DMS79 treated with DMSO at 0.1 percent for 48 hours (cell line): ENCODE data around the gene LAMB4.

Experiments
- DNase-seq: peaks from one replicate; lab custom pipeline; 2025; lab: John Stamatoyannopoulos, UW

Gene LAMB4

GRCh38 chr7:108079648-108080591 is 50.2 kb downstream of the LAMB4 start:
- no peak for DNase-seq

DNA sequence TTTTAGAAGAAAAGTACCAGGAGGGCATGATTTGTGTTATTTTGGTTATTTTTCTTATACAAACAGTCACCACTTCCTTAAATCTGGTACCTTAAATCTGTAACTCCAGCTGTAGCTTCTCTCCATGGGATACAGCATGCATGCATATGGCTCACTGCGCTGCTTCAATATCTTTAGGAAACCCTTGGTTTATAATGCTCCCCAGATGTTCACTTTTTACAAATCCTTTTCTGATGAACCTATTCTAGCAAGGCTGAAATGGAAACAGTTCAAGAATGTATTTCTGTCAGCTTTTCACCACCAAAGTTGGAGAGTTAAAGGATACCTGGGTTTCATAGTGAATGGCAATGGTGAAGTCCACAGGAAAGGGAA is 50.9 kb downstream of the LAMB4 start:
- DNase-seq: no peak

- DNase-seq: no peak
These were observed 51.5 kb downstream of the LAMB4 start for GRCh38 chr7:108078691-108079090.

DNA sequence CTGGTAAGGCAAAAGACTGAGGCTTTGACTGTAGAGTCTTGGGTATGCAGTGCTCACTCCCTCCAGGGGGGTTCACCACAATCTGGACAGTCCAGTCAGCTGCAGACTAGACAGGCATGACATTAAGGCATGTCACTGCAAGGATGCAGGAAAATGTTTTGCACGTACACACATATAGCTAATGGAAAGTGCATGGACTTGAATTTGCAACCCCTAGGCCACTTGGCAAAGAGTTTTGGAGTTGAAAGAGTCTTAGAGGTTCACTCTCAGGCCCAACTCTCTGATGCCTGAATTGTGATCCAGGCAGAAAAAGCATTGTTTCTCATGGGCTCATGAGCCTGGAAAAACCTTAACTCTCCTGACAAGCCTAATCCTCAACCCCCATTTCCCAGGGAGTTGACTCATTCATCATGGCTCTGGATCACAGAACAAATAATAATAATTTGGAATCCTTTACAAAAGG is 51.9 kb downstream of the LAMB4 start:
- DNase-seq: no peak

DNA sequence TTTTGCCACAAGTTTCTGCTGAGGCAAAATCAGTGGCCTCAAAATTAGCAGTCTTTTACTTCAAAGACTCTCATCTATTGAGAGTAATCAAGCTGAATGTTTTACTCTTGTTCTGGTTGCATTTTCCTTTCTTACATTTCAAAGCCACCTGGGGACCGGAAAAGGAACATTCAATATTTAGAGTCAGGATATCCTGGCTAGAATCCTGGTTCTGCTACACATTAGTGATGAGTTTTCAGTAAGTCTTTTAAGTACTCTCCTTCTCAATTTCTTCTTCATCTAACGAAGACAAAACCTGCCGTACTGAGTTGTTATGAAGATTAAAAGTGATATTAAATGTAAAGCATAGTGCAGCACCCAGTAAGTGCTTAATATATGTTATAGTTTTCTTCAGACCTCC is 52.5 kb downstream of the LAMB4 start:
- DNase-seq: no peak

DNA sequence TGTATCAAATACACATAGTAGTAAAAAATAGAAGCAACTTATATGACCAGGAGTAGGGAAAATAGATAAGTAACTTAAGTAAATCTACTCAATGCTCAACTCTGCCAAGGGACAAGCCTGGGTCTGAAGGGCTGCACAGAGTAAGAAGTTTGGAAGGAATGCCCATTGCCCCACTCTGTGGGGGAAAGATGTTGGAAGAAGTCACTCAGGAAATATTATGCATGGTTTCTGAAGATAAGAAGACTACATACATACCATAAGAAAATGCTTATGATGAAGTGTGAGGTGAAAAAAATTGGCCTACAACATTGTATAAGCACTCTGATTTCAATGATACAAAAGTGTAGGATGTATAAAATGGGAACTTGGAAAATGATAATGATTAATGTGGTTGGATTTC is 54.0 kb downstream of the LAMB4 start:
- no peak for DNase-seq

DNA sequence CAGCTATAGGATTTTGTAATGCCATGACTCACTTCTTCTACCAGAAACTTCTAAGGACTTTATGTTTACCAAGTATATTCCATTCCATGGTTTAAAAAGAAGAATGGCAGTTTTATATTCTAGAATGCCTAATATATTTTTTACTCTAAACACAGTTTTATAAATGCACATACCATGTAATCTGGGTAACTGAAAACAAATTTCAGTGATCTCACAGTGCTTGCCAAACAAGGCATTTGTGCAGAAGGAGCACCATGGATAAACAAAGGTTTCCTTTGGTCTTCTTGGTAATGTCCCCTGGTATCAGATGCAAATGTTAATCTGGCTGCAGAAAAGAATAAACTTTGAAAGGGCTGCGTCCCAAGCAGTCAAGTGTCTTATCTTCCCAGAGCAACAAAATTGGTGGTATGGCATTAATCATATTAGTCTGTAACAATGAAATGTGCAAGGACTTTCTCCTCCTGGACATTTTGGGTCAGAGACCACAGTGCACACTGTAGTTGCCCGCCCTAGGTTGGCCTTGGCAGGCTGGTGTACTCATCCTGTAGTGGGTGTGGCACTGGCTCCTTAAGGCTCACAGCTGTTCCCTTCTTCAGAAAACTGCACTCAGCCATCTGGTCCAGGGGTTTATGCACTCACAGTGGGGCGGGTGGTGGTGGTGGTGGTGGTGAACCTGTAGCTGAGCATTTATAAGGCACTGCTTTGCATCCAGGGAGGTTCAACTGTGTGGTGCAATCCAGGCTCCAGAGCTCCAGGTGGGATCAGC is 56.7 kb downstream of the LAMB4 start:
- no peak for DNase-seq

- no peak for DNase-seq
These were observed 57.4 kb downstream of the LAMB4 start for GRCh38 chr7:108072739-108073138.

- DNase-seq: no peak
These were observed 58.0 kb downstream of the LAMB4 start for GRCh38 chr7:108072116-108072515.

GRCh38 chr7:108071551-108071950 is 58.6 kb downstream of the LAMB4 start:
- DNase-seq: no peak

DNA sequence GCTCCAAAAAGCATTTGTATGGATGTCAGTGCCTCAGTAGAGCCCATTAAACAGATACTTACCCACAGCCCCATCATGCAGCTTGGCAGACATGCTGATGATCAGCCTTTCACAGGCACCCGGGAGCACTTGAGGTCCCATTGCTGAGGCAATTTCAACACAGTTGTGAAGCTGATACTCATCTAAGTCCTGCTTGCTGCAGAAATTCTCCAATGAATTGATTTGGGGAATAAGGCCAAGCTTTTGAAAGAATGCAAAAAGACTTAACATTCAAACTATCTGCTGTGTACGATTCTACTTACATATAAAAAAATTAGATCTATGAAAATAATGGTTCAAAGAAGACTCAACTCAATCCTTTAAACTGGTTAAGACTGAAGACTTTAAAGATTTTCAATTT is 60.5 kb downstream of the LAMB4 start:
- no peak for DNase-seq

GRCh38 chr7:108067844-108068243 is 62.3 kb downstream of the LAMB4 start:
- peak; percentile 68 for DNase-seq

GRCh38 chr7:108066486-108066885 is 63.7 kb downstream of the LAMB4 start:
- no peak for DNase-seq

DNA sequence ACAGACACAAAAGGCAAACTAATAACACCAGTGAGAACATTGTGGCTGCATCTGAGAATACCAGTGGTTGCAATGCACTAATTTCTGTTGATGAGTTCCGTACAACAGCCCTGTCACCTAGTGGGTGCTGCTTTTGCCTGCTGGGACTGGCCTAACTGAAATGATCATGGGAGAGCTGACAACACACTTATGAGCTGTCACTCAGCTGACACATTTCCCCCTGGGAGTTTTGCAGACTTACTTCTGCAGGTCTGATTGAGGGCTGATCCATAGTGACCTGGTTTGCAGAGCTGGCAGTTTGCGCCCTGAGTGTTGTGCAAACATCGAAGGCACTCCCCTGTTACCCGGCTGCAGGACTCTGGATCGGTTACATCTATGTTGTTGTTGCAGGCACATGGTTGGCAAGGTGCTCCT is 66.6 kb downstream of the LAMB4 start:
- no peak for DNase-seq

DNA sequence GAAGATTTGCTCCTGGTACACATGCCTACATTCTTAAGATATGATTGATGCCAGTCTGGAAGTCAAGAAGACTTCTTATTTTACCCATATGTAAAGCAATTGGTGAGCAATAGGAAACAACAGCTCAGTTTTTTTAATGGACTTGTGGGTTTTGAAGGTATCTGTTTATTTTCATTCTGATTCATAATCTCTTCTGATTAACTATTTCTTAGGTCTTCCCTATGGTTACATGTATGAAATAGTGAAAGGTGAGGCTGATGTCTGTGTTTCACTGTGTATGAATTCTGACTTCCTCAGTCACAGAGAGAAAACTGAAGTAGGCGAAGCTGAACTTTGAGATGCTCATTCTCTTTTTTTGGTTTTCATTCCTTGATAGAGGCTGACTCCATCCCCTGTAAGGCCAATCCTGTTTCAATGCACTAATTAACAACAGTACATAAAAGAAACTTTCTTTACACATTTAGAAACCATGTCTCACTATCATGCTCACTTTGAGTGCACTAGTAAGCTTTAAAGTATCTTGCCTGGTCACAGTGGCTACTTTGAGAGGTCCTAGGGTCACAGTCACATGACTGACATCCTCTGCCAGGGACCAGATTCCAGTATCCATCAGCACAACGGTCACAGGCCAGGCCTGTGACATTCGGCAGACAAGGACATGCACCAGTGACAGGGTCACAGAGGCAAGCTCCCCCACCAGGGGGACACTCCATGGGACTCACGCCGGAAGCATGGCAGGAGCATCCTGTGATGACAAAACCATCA is 67.7 kb downstream of the LAMB4 start:
- no peak for DNase-seq

GRCh38 chr7:108059526-108059925 is 70.6 kb downstream of the LAMB4 start:
- no peak for DNase-seq

DNA sequence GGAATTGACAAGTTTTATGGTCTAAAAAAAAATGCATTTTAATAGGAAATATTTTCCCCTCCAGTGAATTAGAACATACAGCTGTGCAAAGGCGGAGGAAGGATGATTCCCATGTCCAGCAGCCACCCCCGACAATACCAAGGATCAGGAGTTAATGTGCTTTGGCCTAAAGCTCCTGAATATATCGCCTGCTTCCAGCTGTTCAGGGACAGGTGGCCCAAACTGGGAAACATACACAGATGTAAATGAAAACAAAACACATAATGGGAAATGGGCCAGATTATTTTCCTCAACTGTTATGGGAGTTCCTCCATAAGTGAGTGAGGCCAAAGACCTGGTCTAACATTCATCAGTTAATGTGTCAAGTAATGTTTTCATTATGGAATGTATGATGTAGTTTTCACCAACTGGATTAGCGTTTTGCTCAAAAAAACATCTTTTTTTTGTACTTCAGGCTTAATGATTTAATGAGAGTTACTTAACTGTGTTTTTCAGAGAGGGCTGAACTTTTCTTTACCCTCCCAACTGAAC is 72.1 kb downstream of the LAMB4 start:
- no peak for DNase-seq

DNA sequence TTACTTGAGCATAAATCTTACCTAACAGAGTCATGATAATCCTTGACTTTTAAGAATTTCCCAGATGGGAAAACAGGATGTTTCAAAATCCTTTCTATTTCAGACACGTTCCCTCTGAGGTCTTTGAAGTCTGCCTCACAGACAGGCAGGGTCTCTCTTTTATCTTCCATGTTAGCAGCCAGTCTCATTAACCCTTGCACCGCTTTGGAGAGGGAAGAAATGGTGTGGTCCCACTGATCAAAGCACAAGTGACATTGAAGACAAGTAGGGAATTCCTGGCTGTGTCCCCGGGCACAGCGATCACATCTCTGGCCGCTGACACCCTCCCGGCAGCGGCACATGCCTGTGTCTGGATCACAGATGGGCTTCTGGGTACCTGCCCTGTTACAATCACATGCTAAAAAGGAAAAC is 74.5 kb downstream of the LAMB4 start:
- no peak for DNase-seq

DNA sequence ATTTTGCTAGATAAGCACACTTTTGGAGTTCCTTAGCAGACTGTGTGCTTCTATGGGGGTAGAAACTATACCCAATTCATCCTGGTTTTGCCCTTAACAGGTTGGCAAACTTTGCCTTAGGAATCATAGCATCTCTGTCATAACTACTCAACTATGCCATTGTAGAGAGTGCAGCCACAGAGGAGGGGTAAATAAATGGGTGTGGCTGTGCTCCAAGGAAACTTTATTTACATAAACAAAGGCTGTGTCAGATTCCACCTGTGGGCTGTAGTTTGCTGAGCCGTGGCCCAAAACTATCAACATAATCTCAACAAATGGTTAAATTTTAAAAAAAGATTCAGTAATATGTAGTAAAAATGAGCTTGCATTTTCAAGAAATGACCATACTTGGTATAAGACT is 75.6 kb downstream of the LAMB4 start:
- DNase-seq: no peak

- DNase-seq: no peak
These were observed 76.9 kb downstream of the LAMB4 start for GRCh38 chr7:108053250-108053649.

GRCh38 chr7:108051454-108051853 is 78.7 kb downstream of the LAMB4 start:
- no peak for DNase-seq

DNA sequence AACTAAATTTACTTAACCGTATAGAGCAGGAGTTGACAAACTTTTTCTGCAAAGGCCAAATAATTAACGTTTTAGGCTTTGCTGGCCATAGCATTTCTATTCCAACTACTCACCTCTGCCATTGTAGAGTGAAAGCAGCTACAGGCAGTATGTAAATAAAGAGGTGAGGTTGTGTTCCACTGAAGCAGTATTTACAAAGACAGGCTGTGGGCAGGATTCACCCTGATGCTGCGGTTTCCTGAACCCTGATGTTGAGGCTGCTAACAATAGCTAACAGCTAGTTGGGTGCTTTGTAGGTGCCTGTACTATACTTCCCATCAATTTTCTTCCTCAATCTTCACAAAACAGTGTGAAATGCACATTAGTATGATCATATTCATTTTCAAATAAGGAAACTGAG is 80.2 kb downstream of the LAMB4 start:
- no peak for DNase-seq
